H1 (cell line): ENCODE measurements around the gene RREB1.

Experiments used
- ASH2L ChIP-seq: fragments of 200-600, 300-600 bp; sonication (generic); IDR thresholded peaks from one replicate; pipeline ENCODE4 v1.7.1; 2017; ENCODE audit warnings: low read length
- BCL11A ChIP-seq, 2 experiments: IDR thresholded peaks; one replicate each; pipeline ENCODE4 v1.6.1; 2011; ENCODE audit warnings: low read depth in 2 of 2, low read length in 2 of 2, mild to moderate bottlenecking in 2 of 2
- CBX5 ChIP-seq: fragments of 300-800, 300-1000 bp; sonication (generic); IDR thresholded peaks from 2 replicates; pipeline ENCODE4 v1.7.1; 2016; ENCODE audit warnings: antibody characterized with exemption, low read length, low read depth
- CTCF ChIP-seq, 3 experiments: IDR thresholded peaks; 1 replicate in 2 of 3; 2 replicates in 1 of 3; pipeline versions ENCODE4 v1.5.1 to v1.6.1; 2011; ENCODE audit warnings: low read length in 3 of 3, mild to moderate bottlenecking in 3 of 3, inconsistent platforms in 2 of 3, low read depth in 1 of 3, moderate library complexity in 1 of 3; ENCODE audit not compliant: insufficient read depth in 1 of 3; ENCODE audit errors: control extremely low read depth in 1 of 3
- E2F6 ChIP-seq: IDR thresholded peaks from 2 replicates; pipeline ENCODE4 v1.6.1; 2012; ENCODE audit warnings: inconsistent platforms
- FOSL1 ChIP-seq: IDR thresholded peaks from 2 replicates; pipeline ENCODE4 v1.6.1; 2011; ENCODE audit warnings: mild to moderate bottlenecking, low read depth, low read length, moderate library complexity; ENCODE audit not compliant: insufficient read depth
- KDM1A ChIP-seq: fragments of 200-600, 300-600 bp; sonication (generic); IDR thresholded peaks from 2 replicates; pipeline ENCODE4 v1.7.1; 2016; ENCODE audit warnings: mild to moderate bottlenecking, low read length, borderline replicate concordance
- KDM5A ChIP-seq: fragments of 200-600 bp; IDR thresholded peaks from 2 replicates; pipeline ENCODE4 v1.7.1; 2012; ENCODE audit warnings: mild to moderate bottlenecking, low read length, inconsistent platforms, mixed read lengths
- YY1 ChIP-seq: IDR thresholded peaks from 2 replicates; pipeline ENCODE4 v1.6.1; 2011; ENCODE audit warnings: low read depth, mild to moderate bottlenecking, low read length

GRCh38 chr6:7138921-7139358, 31.2 kb downstream of the RREB1 start:
- TF ChIP-seq BCL11A (IDR thresholded peaks at IDR 0.05; ENCODE audit: low read depth in 2 of 2, low read length in 2 of 2) = no peak
- no peak for TF ChIP-seq KDM1A
- TF ChIP-seq KDM5A = no peak
- no peak for TF ChIP-seq YY1
- no peak for TF ChIP-seq CTCF (IDR thresholded peaks at IDR 0.05; ENCODE audit: control extremely low read depth in 1 of 3, insufficient read depth in 1 of 3, low read depth in 1 of 3, low read length in 3 of 3)
- TF ChIP-seq FOSL1 = no peak
- no peak for TF ChIP-seq E2F6
- TF ChIP-seq ASH2L = no peak
- no peak for TF ChIP-seq CBX5
